OCI-LY1 (cell line): ENCODE data around the gene FOXL3.

Experiments
- CTCF ChIP-seq: fragments of 200-600 bp; sonication (generic), shearing (Covaris generic); IDR thresholded peaks from 2 replicates; pipeline ENCODE4 v1.5.1; 2017; ENCODE audit warnings: mild to moderate bottlenecking, antibody characterized with exemption, low read length, moderate library complexity, mixed read lengths
- EZH2 ChIP-seq: fragments of 200-600 bp; sonication (generic), shearing (Covaris generic); IDR thresholded peaks from 2 replicates; pipeline ENCODE4 v1.8.0; 2017; ENCODE audit warnings: borderline replicate concordance, mixed run types, mild to moderate bottlenecking, antibody characterized with exemption, low read length, moderate library complexity, mixed read lengths

- no peak for TF ChIP-seq CTCF
- no peak for TF ChIP-seq EZH2
These were observed 688 bp upstream of the FOXL3 start for GRCh38 chr7:289209-289755.
